H54 (cell line): ENCODE measurements around the gene KRR1.
A peak's percentile ranks its signal among the peaks of the same experiment; 100 is the strongest.
"Not testable (repeated sequence)": the region's sequence is repeated elsewhere in the genome, so short reads cannot be mapped to it uniquely, and the experiment has no call there.

Experiments
- DNase-seq: peaks from one replicate; pipeline ENCODE4 v3.0.0; 2011; ENCODE audit warnings: low spot score, mixed read lengths; ENCODE audit not compliant: insufficient read length
- FAIRE-seq: peaks from 3 replicates; lab custom pipeline; 2011; peaks lifted over from hg19 to GRCh38; lab: Jason Lieb, UNC
- POLR2A ChIP-seq: IDR thresholded peaks from 2 replicates; pipeline ENCODE4 v1.6.1; 2011; ENCODE audit warnings: low read depth, mild to moderate bottlenecking, low read length

The KRR1 gene

DNA sequence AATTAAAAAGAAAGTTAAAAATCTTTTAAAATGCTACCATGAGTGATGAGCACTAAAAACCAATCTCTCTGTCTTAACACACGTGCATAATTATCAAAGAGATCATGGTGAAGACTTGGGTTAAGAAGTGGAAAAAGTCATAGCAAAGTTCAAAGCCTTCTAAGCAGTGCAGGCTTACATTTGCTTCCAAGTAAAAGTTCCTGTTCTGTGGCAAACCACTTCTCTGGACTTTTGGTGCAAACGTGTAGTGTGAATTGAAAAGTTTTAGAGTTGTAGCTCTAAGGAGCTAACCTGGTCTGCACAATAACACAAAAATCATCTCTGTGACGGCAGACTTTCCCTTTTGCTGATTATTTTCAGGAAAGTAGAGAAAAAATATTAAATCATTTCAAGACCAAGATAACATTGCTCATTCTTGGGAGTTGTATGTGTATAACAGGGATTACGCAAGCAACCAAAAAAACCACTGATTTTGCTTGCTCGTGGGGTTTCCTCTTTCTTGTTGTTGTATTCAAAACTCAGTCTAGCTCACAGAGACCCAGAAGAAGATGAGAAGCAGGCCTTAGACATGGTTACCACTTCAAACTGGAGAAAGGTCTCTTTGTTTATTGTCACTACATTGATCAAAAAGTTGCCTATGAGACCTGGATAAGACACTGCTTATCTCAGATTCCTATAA, 33.2 kb downstream of the KRR1 start:
- FAIRE-seq (peak; percentile 30), DNase-seq (no peak)
- TF ChIP-seq POLR2A: no peak

DNA sequence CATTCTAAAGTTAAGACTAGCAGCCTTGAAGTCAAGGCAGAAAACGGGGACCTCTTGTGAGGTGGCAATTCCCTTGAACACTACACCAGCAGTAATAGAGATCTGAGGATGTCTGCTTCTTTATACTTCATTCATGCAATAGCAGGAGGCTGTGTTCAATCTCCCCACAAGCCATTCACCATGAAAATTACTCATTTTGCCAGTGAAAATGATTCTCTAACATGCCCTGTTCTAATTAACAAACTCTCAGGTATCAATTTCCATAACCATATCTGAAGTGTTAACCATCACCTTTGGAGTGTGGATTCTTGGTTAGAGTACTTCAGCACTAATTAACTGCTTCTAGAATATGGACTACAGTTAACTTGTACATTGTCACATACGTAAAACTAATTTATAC, 34.3 kb downstream of the KRR1 start:
- DNase-seq: no peak
- no peak for TF ChIP-seq POLR2A
- FAIRE-seq: peak; percentile 66

DNA sequence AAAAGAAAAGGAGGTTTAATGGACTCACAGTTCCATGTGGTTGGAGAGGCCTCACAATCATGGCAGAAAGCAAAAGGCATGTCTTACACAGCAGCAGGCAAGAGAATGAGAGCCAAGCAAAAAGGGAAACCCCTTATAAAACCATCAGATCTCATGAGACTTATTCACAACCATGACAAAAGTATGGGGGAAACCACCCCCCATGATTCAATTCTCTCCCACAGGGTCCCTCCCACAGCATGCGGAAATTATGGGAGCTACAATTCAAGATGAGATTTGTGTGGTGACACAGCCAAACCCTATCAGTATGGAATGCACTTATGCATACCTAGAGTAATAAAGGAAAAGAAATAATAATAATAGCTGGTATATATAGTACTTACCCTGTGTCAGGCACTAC, 35.3 kb downstream of the KRR1 start:
- no peak for FAIRE-seq
- no peak for DNase-seq
- TF ChIP-seq POLR2A: no peak

DNA sequence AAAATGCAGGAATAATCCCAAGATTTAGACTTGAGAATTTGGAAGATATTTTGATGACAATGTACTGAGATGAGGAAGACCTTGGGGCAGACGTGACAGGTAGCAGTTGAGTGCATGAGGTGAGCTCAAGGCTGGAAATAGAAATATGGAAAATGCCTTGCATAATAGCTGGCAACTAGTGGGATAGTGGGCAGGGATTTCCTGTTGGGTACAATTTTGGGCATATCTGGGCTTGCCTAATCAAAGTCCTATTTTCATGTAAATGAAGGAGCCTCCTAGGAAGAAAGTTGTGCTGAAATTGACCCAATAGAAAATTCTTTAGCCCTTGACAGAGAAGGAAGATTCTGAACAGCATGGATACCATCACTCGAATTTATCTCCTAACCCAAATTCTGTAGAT, 37.3 kb downstream of the KRR1 start:
- DNase-seq: no peak
- FAIRE-seq: no peak
- TF ChIP-seq POLR2A: no peak

DNA sequence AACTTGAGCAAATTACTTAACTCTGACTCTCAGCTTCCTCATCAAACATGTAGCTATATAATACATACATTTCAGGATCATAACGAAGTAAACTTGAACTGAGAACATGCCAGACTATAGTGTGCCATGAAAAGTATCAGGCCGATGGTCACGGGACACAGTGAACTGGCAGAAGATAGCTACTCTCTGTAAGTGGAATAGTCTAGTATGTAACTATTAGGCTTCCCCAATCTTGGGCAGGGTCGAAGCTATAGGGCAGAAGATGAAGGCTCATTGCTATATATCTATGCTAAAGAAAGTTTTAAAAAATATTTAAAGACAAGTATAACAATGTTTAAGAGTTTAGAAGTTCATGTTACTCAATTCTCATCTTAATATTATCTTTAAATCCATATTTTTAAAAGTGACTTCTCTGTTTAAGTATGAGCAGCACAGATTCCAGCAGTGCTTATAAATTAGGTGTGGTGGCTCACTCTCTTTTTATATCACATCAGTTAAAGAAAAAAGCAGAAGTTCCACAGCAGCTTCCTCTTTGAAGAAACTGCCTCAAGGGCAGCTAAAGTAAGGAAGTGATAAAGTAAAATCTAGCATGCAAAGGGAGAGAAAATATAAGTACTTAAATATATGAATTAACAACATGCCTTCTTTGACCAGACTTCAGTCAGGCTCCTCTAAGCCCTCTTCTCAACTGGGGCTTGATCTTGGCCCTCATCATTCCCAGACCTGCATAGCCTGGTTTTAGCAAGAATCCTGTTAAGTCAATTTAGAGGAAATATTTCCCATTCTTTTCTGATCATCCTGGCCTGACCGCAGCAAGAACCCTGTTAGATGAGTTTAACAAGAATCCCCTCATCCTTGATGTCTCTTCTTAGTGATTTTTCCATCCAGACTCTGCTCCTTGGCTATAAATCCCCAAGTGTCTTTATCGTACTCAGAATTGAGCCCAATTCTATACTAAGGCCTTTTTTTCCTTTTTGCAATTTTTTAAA, 39.2 kb downstream of the KRR1 start:
- no peak for FAIRE-seq
- no peak for TF ChIP-seq POLR2A
- DNase-seq: no peak

DNA sequence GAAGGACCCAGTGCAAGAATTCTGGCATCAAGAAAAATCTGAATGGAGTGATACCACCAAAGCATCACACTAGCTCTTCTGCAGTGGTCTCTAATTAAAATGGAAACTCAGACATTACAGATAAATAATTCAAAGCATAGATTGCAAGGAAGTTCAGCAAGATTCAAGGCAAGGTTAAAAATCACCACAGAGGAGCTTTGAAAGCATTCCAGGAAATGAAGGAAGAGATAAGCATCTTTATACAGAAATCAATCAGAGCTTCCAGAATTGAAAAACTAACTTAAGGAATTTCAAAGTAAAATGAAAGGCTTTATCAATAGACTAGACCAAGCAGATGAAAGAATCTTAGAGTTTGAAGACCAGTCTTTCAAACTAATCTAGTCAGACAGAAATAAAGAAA, 51.2 kb downstream of the KRR1 start:
- DNase-seq (no peak), FAIRE-seq (no peak)
- no peak for TF ChIP-seq POLR2A

DNA sequence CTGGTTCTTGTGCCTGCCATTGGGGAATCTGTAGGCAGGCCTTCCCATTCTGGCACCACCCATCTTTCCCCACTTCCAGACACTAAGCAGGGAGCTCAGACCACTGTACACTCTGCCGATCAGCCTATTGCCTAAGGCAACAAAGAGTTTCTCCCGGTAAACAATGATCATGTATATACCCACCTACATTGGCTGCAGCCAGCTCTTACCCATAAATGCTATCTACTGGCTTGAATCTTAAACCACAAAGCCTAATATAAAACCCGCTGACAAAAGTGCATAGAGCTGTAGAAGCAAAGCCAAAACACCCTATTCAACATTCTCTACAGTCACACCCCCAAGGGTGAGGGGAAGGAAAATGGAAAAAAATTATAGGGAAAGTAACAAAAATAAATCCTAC, 51.7 kb downstream of the KRR1 start:
- FAIRE-seq: no peak
- no peak for DNase-seq
- no peak for TF ChIP-seq POLR2A

DNA sequence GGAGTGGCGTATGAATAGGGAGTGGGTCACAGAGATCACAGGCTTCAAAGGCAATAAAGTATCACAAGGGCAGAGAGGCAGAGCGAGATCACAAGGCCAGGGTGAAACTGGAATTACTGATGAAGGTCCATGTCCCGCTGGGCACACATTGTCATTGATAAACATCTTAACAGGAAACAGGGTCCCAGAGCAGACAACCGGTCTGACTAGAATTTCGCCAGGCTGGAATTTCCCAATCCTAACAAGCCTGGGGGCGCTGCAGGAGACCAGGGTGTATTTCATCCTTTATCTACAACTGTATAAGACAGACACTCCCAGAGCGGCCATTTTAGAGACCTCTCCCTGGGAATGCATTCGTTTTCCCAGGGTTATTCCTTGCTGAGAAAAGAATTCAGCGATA, 53.5 kb downstream of the KRR1 start:
- not testable (repeated sequence) for FAIRE-seq, DNase-seq

DNA sequence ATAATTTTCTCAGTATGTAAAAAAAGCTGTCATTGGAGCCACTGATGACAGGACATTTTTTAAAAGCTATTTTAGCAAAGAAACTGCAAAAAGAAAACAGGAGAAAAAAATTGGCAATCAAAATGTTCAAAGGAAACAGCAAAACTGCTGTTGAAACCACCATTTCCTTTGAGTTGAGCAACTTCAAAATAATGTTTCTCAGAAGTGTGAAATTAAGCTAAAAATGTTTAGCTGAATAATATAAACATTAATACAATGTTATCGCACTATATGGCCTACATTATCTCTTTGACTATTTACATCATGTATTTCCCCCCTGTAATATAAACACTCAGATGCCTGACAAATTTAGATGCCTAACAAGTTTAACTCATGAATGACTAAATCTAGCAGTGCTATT, 54.2 kb downstream of the KRR1 start:
- TF ChIP-seq POLR2A: no peak
- FAIRE-seq: no peak

DNA sequence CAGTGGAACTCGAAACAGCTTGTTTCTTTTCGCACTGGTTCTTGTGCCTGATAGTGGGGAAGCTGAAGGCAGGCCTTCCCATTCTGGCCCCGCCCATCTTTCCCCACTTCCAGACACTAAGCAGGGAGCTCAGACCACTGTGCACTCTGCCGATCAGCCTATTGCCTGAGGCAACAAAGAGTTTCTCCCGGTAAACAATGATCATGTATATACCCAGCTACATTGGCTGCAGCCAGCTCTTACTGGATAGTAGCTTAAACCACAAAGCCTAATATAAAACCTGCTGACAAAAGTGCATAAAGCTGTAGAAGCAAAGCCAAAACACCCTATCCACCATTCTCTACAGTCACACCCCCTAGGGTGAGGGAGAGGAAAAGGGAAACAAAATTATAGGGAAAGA, 55.6 kb downstream of the KRR1 start:
- FAIRE-seq (no peak), DNase-seq (no peak)
- TF ChIP-seq POLR2A: no peak

More for the DNA sequence above, 54.2 kb downstream of the KRR1 start:
- DNase-seq: no peak

DNA sequence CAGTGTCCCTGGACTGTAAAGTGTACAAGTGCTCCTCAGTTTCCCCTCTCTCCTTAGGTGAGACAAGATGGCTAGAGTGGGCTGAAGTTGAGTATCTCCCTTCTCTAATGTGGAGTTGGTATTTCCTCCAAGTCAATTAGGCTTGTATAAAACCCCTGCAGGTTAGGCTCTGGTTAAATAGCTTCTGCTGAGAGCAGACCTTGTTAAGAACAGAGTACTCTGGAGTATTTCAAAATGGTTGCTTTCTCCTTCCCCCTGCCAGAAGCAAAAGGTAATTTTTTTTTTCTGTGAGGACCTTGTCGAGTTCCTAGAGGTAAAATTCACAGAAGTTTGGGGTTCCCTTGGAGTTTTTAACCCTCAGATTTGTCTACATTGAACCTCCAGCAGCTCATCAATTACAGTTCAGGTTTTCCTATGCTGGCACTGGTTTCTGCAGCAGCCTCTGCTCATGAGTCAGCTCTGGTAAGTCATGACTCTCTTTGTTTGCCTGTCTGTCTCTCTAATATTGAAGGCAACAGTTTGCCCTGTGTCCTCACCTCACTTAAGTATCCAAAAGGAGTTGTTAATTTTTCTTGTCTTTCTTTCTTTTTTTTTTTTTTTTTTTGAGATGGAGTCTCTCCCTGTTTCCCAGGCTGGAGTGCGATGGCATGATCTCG, 58.6 kb downstream of the KRR1 start:
- FAIRE-seq (peak; percentile 86), DNase-seq (peak; percentile 7)
- no peak for TF ChIP-seq POLR2A

DNA sequence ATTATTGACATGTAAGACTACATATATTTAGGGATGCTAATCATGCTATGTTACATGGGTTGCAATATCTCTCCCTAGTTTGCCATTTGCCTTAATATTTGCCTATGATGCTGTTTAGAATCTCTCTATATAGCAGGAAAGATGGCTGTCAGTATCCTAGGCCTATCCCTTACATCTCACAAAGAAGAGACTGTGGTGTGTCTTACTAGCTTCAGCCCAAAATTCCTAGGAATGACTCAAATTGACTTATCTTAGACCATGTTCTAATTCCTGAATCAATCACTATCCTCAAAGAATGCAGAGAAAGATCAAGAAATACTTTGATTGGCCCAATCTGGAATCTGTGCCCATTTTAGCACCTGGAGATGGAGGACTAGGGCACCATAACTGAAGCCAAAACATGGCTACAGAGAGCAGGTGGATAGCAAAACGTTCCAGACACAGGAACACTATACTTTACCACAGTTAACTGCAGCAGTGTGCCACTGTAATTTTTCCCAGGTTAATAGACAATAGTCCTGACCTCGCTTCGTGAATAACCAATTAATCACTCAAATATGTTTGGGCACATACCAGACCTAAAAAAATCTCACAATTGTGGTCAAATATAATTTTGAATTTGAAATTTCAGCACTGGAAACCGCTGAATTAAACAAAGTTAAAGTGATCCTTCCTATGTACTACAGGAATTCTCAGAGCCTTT, 63.6 kb downstream of the KRR1 start:
- FAIRE-seq: no peak
- TF ChIP-seq POLR2A: no peak

DNA sequence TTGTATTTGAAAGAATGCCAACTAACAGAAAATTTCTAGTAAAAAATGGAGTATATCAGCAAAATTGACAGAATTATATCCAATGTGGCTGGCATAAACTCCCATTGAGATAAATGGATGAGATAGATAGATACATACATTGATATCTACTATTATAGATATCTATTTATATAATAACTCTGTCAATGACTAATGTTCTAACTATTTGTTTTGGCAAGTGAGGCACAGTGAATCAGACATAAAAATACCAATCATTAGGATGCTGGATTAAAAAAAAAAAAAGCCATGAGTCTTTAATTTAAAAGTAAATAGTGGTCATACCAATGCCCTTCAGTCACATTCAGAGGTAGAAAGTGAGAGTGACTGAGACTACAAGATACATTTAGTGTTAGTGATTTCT, 64.6 kb downstream of the KRR1 start:
- FAIRE-seq: no peak
- TF ChIP-seq POLR2A: no peak
- DNase-seq: no peak

More for the DNA sequence above, 63.6 kb downstream of the KRR1 start:
- no peak for DNase-seq

DNA sequence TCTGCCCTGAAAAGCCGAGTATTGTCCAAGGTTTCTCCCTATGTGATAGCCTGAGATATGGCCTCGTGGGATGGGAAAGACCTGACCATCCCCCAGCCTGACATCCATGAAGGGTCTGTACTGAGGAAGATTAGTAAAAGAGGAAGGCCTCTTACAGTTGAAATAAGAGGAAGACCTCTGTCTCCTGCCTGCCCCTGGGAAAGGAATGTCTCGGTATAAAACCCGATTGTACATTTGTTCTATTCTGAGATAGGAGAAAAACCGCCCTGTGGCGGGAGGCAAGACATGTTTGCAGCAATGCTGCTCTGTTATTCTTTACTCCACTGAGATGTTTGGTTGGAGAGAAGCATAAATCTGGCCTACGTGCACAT, 66.3 kb downstream of the KRR1 start:
- DNase-seq, FAIRE-seq: not testable (repeated sequence)
